ENCODE measurements around the gene ZCCHC2. TPM values are rescaled to one million over a fixed set of nuclear protein-coding genes. Genes with fewer than 3 reads are reported as not detected.

ZCCHC2 gene
- total and polyA plus RNA-seq, 8 donors, result 3.9 to 76.5 (median 15.6) TPM

GRCh38 chr18:62577765-62578164 is 54.9 kb downstream of the ZCCHC2 start:
- WGBS, 5 donors, result 20 to 36% (median 31%) methylated on average over 2 of the region's 2 CpGs
- H3K27me3 ChIP-seq, result no peaks in the 10 kb centered on the region
- peaks cover 20 to 65% (median 40%) of the 10 kb centered on the region in 4 donors for H3K36me3 ChIP-seq
- H3K27ac ChIP-seq, result no peak overlapping the region
- no peak overlapping the region for H3K4me3 ChIP-seq
- no peak for TF ChIP-seq POLR2AphosphoS5 (IDR thresholded peaks at IDR 0.05)
- peaks cover 0 to 18% (median 9%) of the 10 kb centered on the region in 4 donors for H3K4me1 ChIP-seq
- no peaks in the 10 kb centered on the region for H3K9me3 ChIP-seq
- intact Hi-C loops (cut with DNase I; ENCODE audit: low total_unique reads), result no loop called here
- no peak for DNase-seq

GRCh38 chr18:62578980-62579511 is 56.2 kb downstream of the ZCCHC2 start:
- Histone ChIP-seq H3K27ac (peak overlapping the region in 2 of 5 donors; percentile 5 to 11), H3K4me3 (no peak overlapping the region), H3K9me3 (no peaks in the 10 kb centered on the region), H3K27me3 (no peaks in the 10 kb centered on the region), H3K4me1 (peaks cover 2 to 22% (median 12%) of the 10 kb centered on the region in 4 donors), H3K36me3 (peaks cover 17 to 52% (median 32%) of the 10 kb centered on the region in 4 donors)
- no peak for TF ChIP-seq POLR2AphosphoS5 (IDR thresholded peaks at IDR 0.05)
- TF ChIP-seq EP300 (IDR thresholded peaks at IDR 0.05), result no peak
- TF ChIP-seq POLR2A (IDR thresholded peaks at IDR 0.05), result no peak
- no peak for TF ChIP-seq CTCF (IDR thresholded peaks at IDR 0.05)
- no peak for DNase-seq
- WGBS, 5 donors, result 36 to 56% (median 50%) methylated on average over 13 of the region's 13 CpGs
- intact Hi-C loops (cut with DNase I; ENCODE audit: low total_unique reads), result no loop called here

GRCh38 chr18:62583376-62583775 is 60.6 kb downstream of the ZCCHC2 start:
- WGBS, 5 donors, result 82 to 94% (median 88%) methylated on average over 2 of the region's 2 CpGs
- peaks cover 0 to 26% (median 13%) of the 10 kb centered on the region in 4 donors for H3K36me3 ChIP-seq
- no peak overlapping the region for H3K27ac ChIP-seq
- TF ChIP-seq EP300 (IDR thresholded peaks at IDR 0.05) (no peak), POLR2AphosphoS5 (IDR thresholded peaks at IDR 0.05) (no peak), POLR2A (IDR thresholded peaks at IDR 0.05) (no peak), CTCF (IDR thresholded peaks at IDR 0.05) (no peak)
- H3K4me1 ChIP-seq, result peaks cover 11 to 34% (median 22%) of the 10 kb centered on the region in 4 donors
- no peaks in the 10 kb centered on the region for H3K9me3 ChIP-seq
- H3K27me3 ChIP-seq, result no peaks in the 10 kb centered on the region
- intact Hi-C loops (cut with DNase I; ENCODE audit: low total_unique reads), result loop anchor here (10.0 kb wide), 1 partner anchor 401 kb away; no protein-coding TSS in a partner anchor
- no peak overlapping the region for H3K4me3 ChIP-seq
- no peak for DNase-seq

GRCh38 chr18:62584241-62585120 is 61.7 kb downstream of the ZCCHC2 start:
- H3K27ac ChIP-seq, result peak overlapping the region in 3 of 5 donors; percentile 16 to 59 (median 21)
- WGBS, 5 donors, result 33 to 38% (median 37%) methylated on average over 23 of the region's 23 CpGs
- no peaks in the 10 kb centered on the region for H3K27me3 ChIP-seq
- peak; percentile 83 to 96 for DNase-seq
- intact Hi-C loops (cut with DNase I; ENCODE audit: low total_unique reads), result loop anchor here (10.0 kb wide), 1 partner anchor 400 kb away; no protein-coding TSS in a partner anchor
- peak overlapping the region in 1 of 4 donors; percentile 5 for H3K4me3 ChIP-seq
- no peaks in the 10 kb centered on the region for H3K9me3 ChIP-seq
- peaks cover 11 to 25% (median 18%) of the 10 kb centered on the region in 4 donors for H3K4me1 ChIP-seq
- H3K36me3 ChIP-seq, result peaks cover 0 to 17% (median 9%) of the 10 kb centered on the region in 4 donors
- TF ChIP-seq EP300 (IDR thresholded peaks at IDR 0.05) (no peak), POLR2AphosphoS5 (IDR thresholded peaks at IDR 0.05) (peak in 2 of 3 donors; percentile 61 to 85), CTCF (IDR thresholded peaks at IDR 0.05) (peak in 6 of 7 experiments; percentile 42 to 99 (median 96))
